ENCODE data around the gene HMGCL.

The HMGCL gene

DNA sequence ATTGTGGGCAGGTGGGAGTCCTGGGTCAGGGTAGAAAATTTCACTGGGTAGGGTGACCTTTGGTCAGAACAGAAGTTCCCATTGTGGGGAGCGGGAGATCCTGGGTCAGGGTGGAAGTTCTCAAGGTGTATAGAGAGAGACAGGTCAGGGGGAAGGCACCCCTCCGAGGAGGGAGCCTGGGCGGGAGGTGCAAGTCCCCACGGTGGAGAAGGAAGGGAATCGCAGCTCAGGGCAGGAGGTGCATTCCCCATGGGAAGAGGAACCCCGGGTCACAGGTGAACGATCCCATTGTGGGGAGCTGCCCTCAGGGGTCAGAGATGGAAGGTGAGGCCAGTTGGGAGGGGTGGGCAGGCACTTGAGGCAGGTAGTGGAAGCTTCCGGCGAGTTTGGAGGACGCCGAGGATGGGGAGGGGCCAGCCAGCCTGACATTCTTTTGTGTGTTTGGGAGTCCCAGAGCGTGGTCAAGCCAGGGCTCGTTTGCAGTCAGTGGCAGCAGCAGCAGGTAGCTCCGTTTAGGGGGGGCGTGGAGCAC, 33.6 kb downstream of the HMGCL start:
- H3K27ac ChIP-seq (ENCODE audit: low read length), result peak overlapping the region; percentile 37
- no peak overlapping the region; the same call in 1 of the 2 replicates for H2AFZ ChIP-seq (ENCODE audit: low read depth, low read length)
- peak overlapping the region; percentile 53 for H3K4me2 ChIP-seq (ENCODE audit: low read length)
- H4K20me1 ChIP-seq (ENCODE audit: insufficient read depth, low read length), result no peaks in the 10 kb centered on the region
- H3K9me3 ChIP-seq (ENCODE audit: insufficient read depth, low read length), result no peaks in the 10 kb centered on the region
- peaks cover 8% of the 10 kb centered on the region for H3K4me1 ChIP-seq (ENCODE audit: low read length)
- no peaks in the 10 kb centered on the region for H3K27me3 ChIP-seq (ENCODE audit: low read depth, low read length)
- TF ChIP-seq EZH2phosphoT487 (IDR thresholded peaks at IDR 0.05; ENCODE audit: low read depth), result no peak
- TF ChIP-seq, protein P1, sequence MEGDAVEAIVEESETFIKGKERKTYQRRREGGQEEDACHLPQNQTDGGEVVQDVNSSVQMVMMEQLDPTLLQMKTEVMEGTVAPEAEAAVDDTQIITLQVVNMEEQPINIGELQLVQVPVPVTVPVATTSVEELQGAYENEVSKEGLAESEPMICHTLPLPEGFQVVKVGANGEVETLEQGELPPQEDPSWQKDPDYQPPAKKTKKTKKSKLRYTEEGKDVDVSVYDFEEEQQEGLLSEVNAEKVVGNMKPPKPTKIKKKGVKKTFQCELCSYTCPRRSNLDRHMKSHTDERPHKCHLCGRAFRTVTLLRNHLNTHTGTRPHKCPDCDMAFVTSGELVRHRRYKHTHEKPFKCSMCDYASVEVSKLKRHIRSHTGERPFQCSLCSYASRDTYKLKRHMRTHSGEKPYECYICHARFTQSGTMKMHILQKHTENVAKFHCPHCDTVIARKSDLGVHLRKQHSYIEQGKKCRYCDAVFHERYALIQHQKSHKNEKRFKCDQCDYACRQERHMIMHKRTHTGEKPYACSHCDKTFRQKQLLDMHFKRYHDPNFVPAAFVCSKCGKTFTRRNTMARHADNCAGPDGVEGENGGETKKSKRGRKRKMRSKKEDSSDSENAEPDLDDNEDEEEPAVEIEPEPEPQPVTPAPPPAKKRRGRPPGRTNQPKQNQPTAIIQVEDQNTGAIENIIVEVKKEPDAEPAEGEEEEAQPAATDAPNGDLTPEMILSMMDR (IDR thresholded peaks at IDR 0.05; ENCODE audit: low read depth, low read length), result no peak
- peak overlapping the region; percentile 93 for H3K9ac ChIP-seq (ENCODE audit: low read length)
- H3K4me3 ChIP-seq (ENCODE audit: low read length), result peak overlapping the region; percentile 99
- peaks cover 8% of the 10 kb centered on the region for H3K36me3 ChIP-seq (replicated peaks; ENCODE audit: low read depth, low read length)
- H3K79me2 ChIP-seq (ENCODE audit: low read length), result peaks cover 24% of the 10 kb centered on the region

DNA sequence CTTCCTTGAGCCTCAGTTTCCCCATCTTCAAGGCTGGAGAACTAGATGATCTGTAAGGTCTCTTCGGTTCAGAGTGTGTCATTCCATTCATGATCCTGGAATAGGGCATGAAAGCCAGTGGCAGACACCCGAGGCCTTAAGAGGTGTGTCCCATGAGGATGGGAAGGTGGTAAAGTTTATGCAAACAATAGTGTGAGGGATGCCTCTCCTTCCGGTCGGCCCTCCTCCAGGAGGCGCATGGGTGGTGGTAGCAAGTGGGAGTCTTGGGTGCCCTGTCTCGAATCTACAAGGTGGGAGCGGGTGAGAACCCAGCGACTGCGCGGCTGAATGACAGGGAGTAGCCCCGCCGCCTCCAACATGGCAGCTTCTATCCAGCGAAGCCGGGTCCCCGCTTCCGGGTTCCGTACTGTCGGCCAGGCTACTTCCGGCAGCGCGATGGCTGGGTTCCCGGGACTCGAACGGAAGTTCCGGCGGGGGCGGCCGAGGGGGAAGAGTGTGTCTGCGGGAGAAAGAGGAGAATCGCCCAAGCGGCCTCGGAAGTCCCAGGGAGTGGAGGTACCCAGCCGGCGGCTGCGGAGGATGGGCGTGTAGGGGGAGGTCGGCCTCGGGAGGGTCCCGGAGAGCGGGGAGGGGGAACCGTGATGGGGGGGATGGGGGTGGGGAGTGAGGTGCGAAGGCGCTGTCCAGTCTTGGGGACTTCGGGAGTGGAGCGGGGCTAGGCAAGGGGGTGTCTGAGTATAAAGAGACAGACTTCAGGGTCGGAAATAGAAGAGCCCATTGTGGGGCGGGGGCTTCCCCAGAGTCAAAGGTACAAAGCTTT, 34.3 kb downstream of the HMGCL start, which contains the start of gene LYPLA2:
TSS of gene LYPLA2 (plus strand) at position 450 of the 820 bp plus-strand sequence. CDS start 1,538 bp downstream, outside the sequence.
- no peak for TF ChIP-seq EZH2phosphoT487 (IDR thresholded peaks at IDR 0.05; ENCODE audit: low read depth)
- TF ChIP-seq, protein P1 (IDR thresholded peaks at IDR 0.05; ENCODE audit: low read depth, low read length), result no peak
- no peaks in the 10 kb centered on the region for H4K20me1 ChIP-seq (ENCODE audit: insufficient read depth, low read length)
- H3K9ac ChIP-seq (ENCODE audit: low read length), result peak within 1 kb of the TSS; percentile 93
- no peak within 1 kb of the TSS; the same call in 1 of the 2 replicates for H2AFZ ChIP-seq (ENCODE audit: low read depth, low read length)
- peaks cover 24% of the 10 kb centered on the region for H3K79me2 ChIP-seq (ENCODE audit: low read length)
- H3K36me3 ChIP-seq (replicated peaks; ENCODE audit: low read depth, low read length), result peaks cover 12% of the 10 kb centered on the region
- H3K27me3 ChIP-seq (ENCODE audit: low read depth, low read length), result no peaks in the 10 kb centered on the region
- no peaks in the 10 kb centered on the region for H3K9me3 ChIP-seq (ENCODE audit: insufficient read depth, low read length)
- peak within 1 kb of the TSS; percentile 99 for H3K4me3 ChIP-seq (ENCODE audit: low read length)
- peaks cover 8% of the 10 kb centered on the region for H3K4me1 ChIP-seq (ENCODE audit: low read length)
- peak within 1 kb of the TSS; percentile 37 for H3K27ac ChIP-seq (ENCODE audit: low read length)
- H3K4me2 ChIP-seq (ENCODE audit: low read length), result peak within 1 kb of the TSS; percentile 53

DNA sequence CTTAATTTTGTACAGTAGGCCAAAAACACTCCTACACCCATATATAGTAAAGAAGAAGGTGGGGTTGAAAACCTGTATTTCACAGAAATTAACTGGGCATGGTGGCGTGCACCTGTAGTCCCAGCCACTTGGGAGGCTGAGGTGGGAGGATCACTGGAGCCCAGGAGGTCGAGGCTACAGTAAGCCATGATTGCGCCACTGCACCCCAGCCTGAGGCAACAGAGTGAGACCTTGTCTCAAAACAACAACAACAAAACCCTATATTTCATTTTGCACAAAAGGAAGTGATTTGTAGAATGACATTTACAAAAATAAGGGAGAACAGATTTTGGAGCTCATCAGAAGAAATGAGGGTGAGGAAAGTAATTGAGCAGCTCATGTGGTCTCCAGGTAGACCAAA, 36.5 kb downstream of the HMGCL start:
- TF ChIP-seq EZH2phosphoT487 (IDR thresholded peaks at IDR 0.05; ENCODE audit: low read depth), result no peak
- TF ChIP-seq, protein P1 (IDR thresholded peaks at IDR 0.05; ENCODE audit: low read depth, low read length), result no peak
- Histone ChIP-seq H3K9ac (ENCODE audit: low read length) (no peak overlapping the region), H3K4me1 (ENCODE audit: low read length) (peaks cover 8% of the 10 kb centered on the region), H3K9me3 (ENCODE audit: insufficient read depth, low read length) (no peaks in the 10 kb centered on the region), H3K4me3 (ENCODE audit: low read length) (no peak overlapping the region), H4K20me1 (ENCODE audit: insufficient read depth, low read length) (no peaks in the 10 kb centered on the region), H3K27me3 (ENCODE audit: low read depth, low read length) (no peaks in the 10 kb centered on the region), H3K27ac (ENCODE audit: low read length) (no peak overlapping the region), H2AFZ (ENCODE audit: low read depth, low read length) (no peak overlapping the region), H3K36me3 (replicated peaks; ENCODE audit: low read depth, low read length) (peaks cover 19% of the 10 kb centered on the region), H3K4me2 (ENCODE audit: low read length) (no peak overlapping the region), H3K79me2 (ENCODE audit: low read length) (peaks cover 30% of the 10 kb centered on the region)

DNA sequence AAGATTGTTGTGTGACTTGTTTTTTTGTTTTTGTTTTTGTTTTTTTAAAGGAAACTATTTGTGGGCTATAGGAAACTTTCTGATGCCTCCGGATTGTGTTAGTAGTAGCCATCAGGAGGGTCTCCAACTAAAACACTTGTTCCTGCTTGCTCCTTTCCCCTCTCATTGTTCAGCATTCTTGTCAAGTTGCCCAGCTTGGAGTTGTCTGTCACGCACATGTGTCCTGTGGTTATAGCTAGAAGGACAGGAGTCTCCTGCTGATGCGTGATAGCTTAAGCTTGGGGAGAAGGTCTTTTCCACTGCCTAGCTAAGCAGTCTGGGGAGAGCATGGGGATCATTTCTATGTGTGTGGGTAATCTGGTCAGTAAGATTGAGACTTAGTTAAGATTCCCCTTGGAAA, 37.5 kb downstream of the HMGCL start:
- H2AFZ ChIP-seq (ENCODE audit: low read depth, low read length), result no peak overlapping the region
- H3K9ac ChIP-seq (ENCODE audit: low read length), result no peak overlapping the region
- H3K27me3 ChIP-seq (ENCODE audit: low read depth, low read length), result no peaks in the 10 kb centered on the region
- H3K79me2 ChIP-seq (ENCODE audit: low read length), result peaks cover 27% of the 10 kb centered on the region
- no peak overlapping the region for H3K27ac ChIP-seq (ENCODE audit: low read length)
- TF ChIP-seq, protein P1 (IDR thresholded peaks at IDR 0.05; ENCODE audit: low read depth, low read length), result no peak
- no peak for TF ChIP-seq EZH2phosphoT487 (IDR thresholded peaks at IDR 0.05; ENCODE audit: low read depth)
- H3K4me3 ChIP-seq (ENCODE audit: low read length), result no peak overlapping the region
- peaks cover 8% of the 10 kb centered on the region for H3K4me1 ChIP-seq (ENCODE audit: low read length)
- H3K9me3 ChIP-seq (ENCODE audit: insufficient read depth, low read length), result no peaks in the 10 kb centered on the region
- H3K36me3 ChIP-seq (replicated peaks; ENCODE audit: low read depth, low read length), result peaks cover 20% of the 10 kb centered on the region
- H3K4me2 ChIP-seq (ENCODE audit: low read length), result no peak overlapping the region
- no peaks in the 10 kb centered on the region for H4K20me1 ChIP-seq (ENCODE audit: insufficient read depth, low read length)
